Osteocyte (in vitro differentiated cells): ENCODE data around the gene CCDC54. TPM values are rescaled to one million over a fixed set of nuclear protein-coding genes. Genes with fewer than 3 reads are reported as not detected.

Experiments
- DNase-seq: peaks from one replicate; pipeline ENCODE4 v3.0.0; 2021; ENCODE audit warnings: mixed read lengths; ENCODE audit not compliant: unreplicated experiment; ENCODE audit errors: extremely low spot score
- H3K27ac Mint-ChIP-seq: one replicate; pipeline ENCODE4 v1.8.0; 2021; ENCODE audit warnings: mild to moderate bottlenecking, mixed read lengths; ENCODE audit not compliant: unreplicated experiment
- H3K27me3 Mint-ChIP-seq: one replicate; pipeline ENCODE4 v1.8.0; 2021; ENCODE audit warnings: mixed read lengths; ENCODE audit not compliant: unreplicated experiment
- H3K36me3 Mint-ChIP-seq: one replicate; pipeline ENCODE4 v1.8.0; 2021; ENCODE audit warnings: mixed read lengths; ENCODE audit not compliant: unreplicated experiment
- H3K4me1 Mint-ChIP-seq: one replicate; pipeline ENCODE4 v1.8.0; 2021; ENCODE audit warnings: mixed read lengths; ENCODE audit not compliant: unreplicated experiment
- H3K4me3 Mint-ChIP-seq: one replicate; pipeline ENCODE4 v1.8.0; 2021; ENCODE audit warnings: mild to moderate bottlenecking, moderate library complexity, mixed read lengths; ENCODE audit not compliant: unreplicated experiment
- H3K9me3 Mint-ChIP-seq: one replicate; pipeline ENCODE4 v1.8.0; 2021; ENCODE audit warnings: mixed read lengths; ENCODE audit not compliant: unreplicated experiment
- total RNA-seq: library from RNA; stranded (reverse); gene quantifications from 2 replicates; pipeline ENCODE4 v1.2.1, GENCODE V29; 2021
- TF ChIP-seq, protein P1 (sequence below): fragments of 200-600 bp; sonication (generic); IDR thresholded peaks from 2 replicates; pipeline ENCODE4 v1.5.0; 2021; ENCODE audit warnings: antibody characterized with exemption, mild to moderate bottlenecking, moderate library complexity

Gene CCDC54
- total RNA-seq, 1 donor from 2014 or later: not detected

- Mint-ChIP-seq H3K4me1 (peaks cover 2% of the 10 kb centered on the region), H3K36me3 (no peaks in the 10 kb centered on the region), H3K9me3 (no peaks in the 10 kb centered on the region), H3K27me3 (peaks cover 12% of the 10 kb centered on the region), H3K4me3 (no peak overlapping the region), H3K27ac (no peak overlapping the region)
- TF ChIP-seq, protein P1, sequence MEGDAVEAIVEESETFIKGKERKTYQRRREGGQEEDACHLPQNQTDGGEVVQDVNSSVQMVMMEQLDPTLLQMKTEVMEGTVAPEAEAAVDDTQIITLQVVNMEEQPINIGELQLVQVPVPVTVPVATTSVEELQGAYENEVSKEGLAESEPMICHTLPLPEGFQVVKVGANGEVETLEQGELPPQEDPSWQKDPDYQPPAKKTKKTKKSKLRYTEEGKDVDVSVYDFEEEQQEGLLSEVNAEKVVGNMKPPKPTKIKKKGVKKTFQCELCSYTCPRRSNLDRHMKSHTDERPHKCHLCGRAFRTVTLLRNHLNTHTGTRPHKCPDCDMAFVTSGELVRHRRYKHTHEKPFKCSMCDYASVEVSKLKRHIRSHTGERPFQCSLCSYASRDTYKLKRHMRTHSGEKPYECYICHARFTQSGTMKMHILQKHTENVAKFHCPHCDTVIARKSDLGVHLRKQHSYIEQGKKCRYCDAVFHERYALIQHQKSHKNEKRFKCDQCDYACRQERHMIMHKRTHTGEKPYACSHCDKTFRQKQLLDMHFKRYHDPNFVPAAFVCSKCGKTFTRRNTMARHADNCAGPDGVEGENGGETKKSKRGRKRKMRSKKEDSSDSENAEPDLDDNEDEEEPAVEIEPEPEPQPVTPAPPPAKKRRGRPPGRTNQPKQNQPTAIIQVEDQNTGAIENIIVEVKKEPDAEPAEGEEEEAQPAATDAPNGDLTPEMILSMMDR: no peak
- no peak for DNase-seq
These were observed 7.7 kb downstream of the CCDC54 start for GRCh38 chr3:107384907-107385306.

- H3K36me3 Mint-ChIP-seq: no peaks in the 10 kb centered on the region
- no peak for DNase-seq
- no peak overlapping the region for H3K27ac Mint-ChIP-seq
- TF ChIP-seq, protein P1: no peak
- H3K27me3 Mint-ChIP-seq: peaks cover 5% of the 10 kb centered on the region
- no peaks in the 10 kb centered on the region for H3K4me1 Mint-ChIP-seq
- H3K9me3 Mint-ChIP-seq: no peaks in the 10 kb centered on the region
- H3K4me3 Mint-ChIP-seq: no peak overlapping the region
These were observed 10.3 kb downstream of the CCDC54 start for GRCh38 chr3:107387555-107387954.

GRCh38 chr3:107392549-107393165, 15.4 kb downstream of the CCDC54 start:
- Mint-ChIP-seq H3K36me3 (no peaks in the 10 kb centered on the region), H3K9me3 (no peaks in the 10 kb centered on the region), H3K27ac (no peak overlapping the region), H3K27me3 (no peaks in the 10 kb centered on the region), H3K4me3 (no peak overlapping the region), H3K4me1 (no peaks in the 10 kb centered on the region)
- TF ChIP-seq, protein P1: no peak
- DNase-seq: no peak

DNA sequence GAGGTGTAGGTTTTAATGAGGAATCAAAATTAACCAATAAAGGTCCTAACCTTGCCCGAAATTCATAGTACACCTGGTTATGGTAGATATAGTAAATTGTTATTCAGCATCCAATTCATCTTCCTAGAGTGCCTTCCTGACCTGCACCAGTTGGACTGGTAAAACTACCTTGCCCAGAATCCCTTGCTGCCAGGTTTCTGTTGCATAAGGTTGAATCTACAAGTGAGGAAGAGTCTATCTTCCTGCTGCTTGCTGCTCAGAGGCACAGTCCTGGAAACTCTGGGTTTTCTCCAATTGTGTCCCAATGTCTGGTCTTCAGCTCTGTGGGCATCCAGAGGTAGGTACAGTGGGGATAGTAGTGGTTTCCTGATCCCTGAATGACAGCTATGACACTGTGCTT, 17.3 kb downstream of the CCDC54 start:
- no peak for DNase-seq
- Mint-ChIP-seq H3K4me1 (no peaks in the 10 kb centered on the region), H3K27ac (no peak overlapping the region), H3K9me3 (no peaks in the 10 kb centered on the region), H3K36me3 (no peaks in the 10 kb centered on the region), H3K4me3 (no peak overlapping the region), H3K27me3 (no peaks in the 10 kb centered on the region)
- TF ChIP-seq, protein P1: no peak

GRCh38 chr3:107395066-107395465, 17.8 kb downstream of the CCDC54 start:
- TF ChIP-seq, protein P1: no peak
- no peaks in the 10 kb centered on the region for H3K36me3 Mint-ChIP-seq
- no peak for DNase-seq
- H3K9me3 Mint-ChIP-seq: no peaks in the 10 kb centered on the region
- H3K27ac Mint-ChIP-seq: no peak overlapping the region
- H3K4me1 Mint-ChIP-seq: no peaks in the 10 kb centered on the region
- no peaks in the 10 kb centered on the region for H3K27me3 Mint-ChIP-seq
- H3K4me3 Mint-ChIP-seq: no peak overlapping the region
